Neuron (in vitro differentiated cells): ENCODE results near the gene CEP85.
A peak's percentile ranks its signal among the peaks of the same experiment; 100 is the strongest.
"Not testable (repeated sequence)": the region's sequence is repeated elsewhere in the genome, so short reads cannot be mapped to it uniquely, and the experiment has no call there.

ENCODE experiments used
- H2AFZ ChIP-seq: one replicate; pipeline ENCODE4 v1.6.1; 2013; ENCODE audit warnings: low read depth, mild to moderate bottlenecking, inconsistent platforms, low read length, moderate library complexity
- H3K27me3 ChIP-seq: one replicate; pipeline ENCODE4 v1.6.1; 2013; ENCODE audit warnings: low read length; ENCODE audit not compliant: insufficient read depth
- H3K36me3 ChIP-seq: one replicate; pipeline ENCODE4 v1.6.1; 2013; ENCODE audit warnings: low read length; ENCODE audit not compliant: insufficient read depth
- H3K4me1 ChIP-seq: one replicate; pipeline ENCODE4 v1.6.1; 2013; ENCODE audit warnings: low read length; ENCODE audit not compliant: insufficient read depth
- H3K4me3 ChIP-seq: 2 replicates; pipeline ENCODE4 v1.5.1; 2013; ENCODE audit warnings: mild to moderate bottlenecking, low read length, moderate library complexity
- H3K9me3 ChIP-seq: one replicate; pipeline ENCODE4 v1.6.1; 2013; ENCODE audit warnings: low read length

The CEP85 gene

GRCh38 chr1:26291433-26291832 lies 57.4 kb downstream of the CEP85 start:
- Histone ChIP-seq H2AFZ (no peak overlapping the region), H3K9me3 (no peaks in the 10 kb centered on the region), H3K36me3 (no peaks in the 10 kb centered on the region), H3K4me3 (no peak overlapping the region), H3K4me1 (peaks cover 17% of the 10 kb centered on the region), H3K27me3 (no peaks in the 10 kb centered on the region)

DNA sequence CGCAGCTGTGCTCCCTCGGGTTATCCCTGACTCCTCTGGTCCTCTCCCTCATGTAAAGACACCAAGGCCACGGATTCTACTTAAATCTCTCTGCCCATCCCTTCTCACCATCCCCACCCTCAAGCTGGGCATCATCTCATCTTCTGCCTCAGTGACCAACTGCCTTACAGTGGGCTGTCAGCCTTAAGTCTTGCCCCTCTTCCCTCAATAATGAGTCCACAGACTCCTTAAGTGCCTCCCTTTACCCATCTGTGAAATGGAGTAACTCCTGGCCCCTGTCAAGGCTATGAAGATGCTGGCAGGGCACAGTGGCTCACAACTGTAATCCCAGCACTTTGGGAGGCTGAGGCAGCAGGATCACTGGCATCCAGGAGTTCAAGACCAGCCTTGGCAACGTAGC lies 57.9 kb downstream of the CEP85 start:
- H3K27me3 ChIP-seq, result no peaks in the 10 kb centered on the region
- no peak overlapping the region for H2AFZ ChIP-seq
- no peak overlapping the region for H3K4me3 ChIP-seq
- no peaks in the 10 kb centered on the region for H3K9me3 ChIP-seq
- H3K36me3 ChIP-seq, result peaks cover 2% of the 10 kb centered on the region
- H3K4me1 ChIP-seq, result peaks cover 14% of the 10 kb centered on the region

DNA sequence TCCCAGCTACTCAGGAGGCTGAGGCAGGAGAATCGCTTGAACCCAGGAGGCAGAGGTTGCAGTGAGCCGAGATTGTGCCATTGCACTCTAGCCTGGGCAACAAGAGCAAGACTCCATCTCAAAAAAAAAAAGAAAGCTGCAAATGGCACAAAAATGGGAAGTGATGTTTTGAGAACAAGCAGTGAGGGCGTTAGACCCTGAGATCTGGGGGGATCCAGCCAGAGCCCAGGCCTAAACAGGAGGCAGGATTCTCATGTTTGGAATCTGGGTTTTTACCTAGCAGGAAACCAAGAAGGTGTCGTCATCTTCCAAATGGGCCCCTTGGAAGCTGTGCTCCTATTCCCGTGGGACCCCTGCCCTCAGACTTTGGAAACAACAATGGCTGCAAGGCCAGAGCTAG lies 58.7 kb downstream of the CEP85 start:
- H3K27me3 ChIP-seq, result not testable (repeated sequence)

DNA sequence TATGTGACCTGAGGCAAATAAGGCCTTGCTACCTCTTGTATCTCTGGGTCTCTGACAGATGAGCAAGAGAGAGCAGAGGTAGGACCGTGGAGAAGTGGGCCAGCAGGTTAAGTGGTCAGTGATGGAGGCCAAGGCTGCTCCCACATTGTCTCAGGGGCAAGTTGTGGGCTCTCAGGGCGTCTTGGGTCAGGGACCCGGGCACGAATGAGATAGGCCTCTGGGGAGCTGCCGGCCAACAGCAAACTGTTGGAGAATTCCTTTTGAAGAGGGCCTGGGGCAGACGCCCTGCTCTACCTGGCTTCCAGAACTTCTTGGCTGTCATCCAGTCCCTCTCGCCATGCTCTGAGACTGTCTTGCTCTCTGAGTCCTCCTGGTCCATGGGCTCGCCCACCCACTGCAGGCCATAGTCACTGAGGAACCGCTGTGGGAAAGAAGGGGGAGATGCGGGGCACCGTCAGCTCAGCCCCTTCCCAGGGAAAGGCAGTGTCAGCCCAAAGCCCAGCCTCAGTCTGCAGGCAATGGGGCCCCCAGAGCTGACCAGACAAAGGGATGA lies 60.0 kb downstream of the CEP85 start:
- Histone ChIP-seq H3K27me3 (no peaks in the 10 kb centered on the region), H3K4me3 (no peak overlapping the region), H3K4me1 (peaks cover 3% of the 10 kb centered on the region), H2AFZ (no peak overlapping the region), H3K9me3 (no peaks in the 10 kb centered on the region), H3K36me3 (peaks cover 4% of the 10 kb centered on the region)

More for the DNA sequence above, 58.7 kb downstream of the CEP85 start:
- H3K4me3 ChIP-seq, H3K9me3 ChIP-seq, H3K36me3 ChIP-seq, H2AFZ ChIP-seq, H3K4me1 ChIP-seq: not testable (repeated sequence)

DNA sequence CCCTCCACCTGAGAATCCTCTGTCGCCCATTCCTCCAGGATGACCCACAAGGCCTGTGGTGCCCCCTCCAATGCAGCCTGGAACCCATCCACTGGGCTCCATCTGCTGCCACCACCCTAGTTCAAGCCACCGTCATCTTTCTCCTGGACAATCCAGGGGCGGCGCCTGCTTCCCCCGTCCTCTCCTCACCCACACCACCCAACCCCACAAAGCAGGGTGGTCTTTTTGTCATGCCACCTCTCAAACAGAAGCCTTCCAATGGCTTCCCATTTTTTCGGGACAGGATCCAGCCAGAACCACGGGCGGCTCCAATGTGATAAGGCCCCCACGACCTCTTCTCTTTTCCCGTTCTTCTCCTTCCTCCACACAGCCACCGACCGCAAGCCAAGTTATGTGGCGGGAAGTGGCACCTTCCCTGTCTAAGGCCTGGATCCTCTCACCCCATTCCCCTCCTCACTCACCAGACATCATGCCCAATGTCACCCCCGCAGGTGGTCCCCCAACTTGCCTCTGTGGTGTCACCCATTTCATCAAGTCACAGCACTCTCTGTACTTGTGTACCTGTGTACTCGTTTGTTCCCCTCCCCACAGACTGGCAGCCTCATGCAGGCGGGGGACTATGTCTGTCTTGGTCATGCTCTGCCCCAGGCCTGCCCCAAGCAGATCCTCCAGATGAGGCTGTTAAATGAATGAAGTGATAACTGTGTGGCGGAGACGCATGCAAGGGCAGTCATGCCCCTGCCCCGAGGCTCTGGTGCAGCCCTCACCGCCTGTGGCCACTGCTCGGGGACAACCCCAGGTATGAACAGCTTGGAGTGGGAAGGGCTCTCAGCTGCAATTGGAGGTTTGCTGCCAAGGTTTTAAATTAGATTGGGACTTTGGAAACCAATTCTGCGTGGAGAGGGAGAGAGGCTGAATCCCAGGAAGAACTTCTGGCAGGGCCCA lies 61.5 kb downstream of the CEP85 start:
- H3K4me3 ChIP-seq, result no peak overlapping the region
- no peaks in the 10 kb centered on the region for H3K4me1 ChIP-seq
- H2AFZ ChIP-seq, result no peak overlapping the region
- H3K36me3 ChIP-seq, result peaks cover 4% of the 10 kb centered on the region
- no peaks in the 10 kb centered on the region for H3K27me3 ChIP-seq
- no peaks in the 10 kb centered on the region for H3K9me3 ChIP-seq

GRCh38 chr1:26296340-26297056 lies 62.5 kb downstream of the CEP85 start:
- Histone ChIP-seq H3K36me3 (peaks cover 4% of the 10 kb centered on the region), H3K9me3 (no peaks in the 10 kb centered on the region), H3K4me3 (no peak overlapping the region), H2AFZ (no peak overlapping the region), H3K27me3 (no peaks in the 10 kb centered on the region), H3K4me1 (no peaks in the 10 kb centered on the region)

DNA sequence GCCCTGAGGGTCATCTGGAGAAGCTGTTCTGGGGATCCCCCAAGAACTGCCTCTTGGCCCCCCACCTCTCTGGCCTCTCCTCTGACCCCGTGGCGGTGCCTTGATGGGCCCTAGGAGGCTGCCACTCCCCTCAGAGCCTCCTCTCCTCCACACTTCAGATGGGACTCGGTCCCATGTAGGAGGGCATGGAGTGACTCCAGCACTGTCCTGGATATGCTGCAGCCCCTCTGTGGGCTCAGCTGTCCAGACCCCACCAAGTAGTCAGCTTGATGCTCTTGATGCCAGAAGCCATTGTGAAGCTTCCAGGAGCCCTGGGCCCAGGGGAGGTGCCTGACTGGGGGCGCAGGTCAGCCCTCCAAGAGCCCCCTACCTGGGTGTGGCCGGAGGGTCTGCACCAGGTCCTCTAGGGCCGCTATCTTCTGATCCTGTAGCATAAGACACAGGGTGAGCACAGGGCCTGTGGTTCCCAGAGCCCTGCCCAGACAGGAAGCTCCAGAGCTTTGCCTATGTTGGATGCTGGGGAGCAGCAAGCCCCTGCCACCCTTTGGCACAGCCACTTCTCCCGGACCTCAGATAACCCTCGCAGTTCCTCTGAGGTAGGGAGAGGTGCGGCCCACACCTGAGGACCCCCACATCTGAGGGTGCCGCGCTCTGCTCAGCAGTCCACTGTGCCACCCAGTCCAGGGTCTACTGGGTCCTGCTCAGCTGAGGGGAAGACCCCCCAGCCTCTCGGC lies 63.2 kb downstream of the CEP85 start:
- Histone ChIP-seq H2AFZ (no peak overlapping the region), H3K4me3 (no peak overlapping the region), H3K4me1 (no peaks in the 10 kb centered on the region), H3K9me3 (no peaks in the 10 kb centered on the region), H3K36me3 (peaks cover 4% of the 10 kb centered on the region), H3K27me3 (no peaks in the 10 kb centered on the region)

GRCh38 chr1:26297791-26298124 lies 63.8 kb downstream of the CEP85 start:
- no peaks in the 10 kb centered on the region for H3K4me1 ChIP-seq
- no peaks in the 10 kb centered on the region for H3K9me3 ChIP-seq
- no peak overlapping the region for H3K4me3 ChIP-seq
- no peak overlapping the region for H2AFZ ChIP-seq
- H3K27me3 ChIP-seq, result no peaks in the 10 kb centered on the region
- H3K36me3 ChIP-seq, result peaks cover 4% of the 10 kb centered on the region

DNA sequence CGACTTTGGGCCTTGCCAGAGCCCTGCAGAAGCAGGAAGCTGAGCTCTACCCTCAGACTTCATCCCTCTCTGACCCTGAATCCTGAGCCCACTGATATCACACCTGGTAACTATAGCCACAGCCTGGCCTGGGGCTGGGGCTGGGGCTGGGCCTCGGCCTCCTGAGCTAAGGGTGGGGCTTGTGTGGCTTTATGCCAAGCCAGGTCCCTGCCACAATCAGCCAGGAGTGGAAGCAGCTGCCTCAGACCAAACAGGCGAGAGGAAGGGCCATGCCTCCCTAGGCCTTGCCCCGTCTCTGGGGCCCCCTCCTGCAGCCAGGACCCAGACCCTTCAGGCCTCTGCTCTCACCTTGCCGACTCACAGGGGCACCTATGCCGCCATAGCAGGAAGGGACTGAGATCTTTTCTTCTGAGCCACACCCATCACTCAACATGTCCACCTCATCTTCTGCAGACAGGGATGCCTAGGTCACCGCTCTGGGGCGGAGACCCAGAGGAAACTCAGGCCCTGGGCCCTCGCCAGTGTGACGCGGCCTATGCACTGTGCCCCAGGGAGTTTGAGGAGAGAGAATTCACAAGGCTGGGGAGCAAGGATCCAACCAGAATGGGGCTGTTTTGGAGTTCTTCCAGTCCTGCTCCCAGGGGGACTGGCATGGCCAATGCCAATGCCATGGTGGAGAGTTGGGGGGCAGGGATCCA lies 66.7 kb downstream of the CEP85 start:
- Histone ChIP-seq H2AFZ (no peak overlapping the region), H3K36me3 (peaks cover 4% of the 10 kb centered on the region), H3K9me3 (no peaks in the 10 kb centered on the region), H3K4me1 (peaks cover 2% of the 10 kb centered on the region), H3K4me3 (no peak overlapping the region), H3K27me3 (no peaks in the 10 kb centered on the region)

DNA sequence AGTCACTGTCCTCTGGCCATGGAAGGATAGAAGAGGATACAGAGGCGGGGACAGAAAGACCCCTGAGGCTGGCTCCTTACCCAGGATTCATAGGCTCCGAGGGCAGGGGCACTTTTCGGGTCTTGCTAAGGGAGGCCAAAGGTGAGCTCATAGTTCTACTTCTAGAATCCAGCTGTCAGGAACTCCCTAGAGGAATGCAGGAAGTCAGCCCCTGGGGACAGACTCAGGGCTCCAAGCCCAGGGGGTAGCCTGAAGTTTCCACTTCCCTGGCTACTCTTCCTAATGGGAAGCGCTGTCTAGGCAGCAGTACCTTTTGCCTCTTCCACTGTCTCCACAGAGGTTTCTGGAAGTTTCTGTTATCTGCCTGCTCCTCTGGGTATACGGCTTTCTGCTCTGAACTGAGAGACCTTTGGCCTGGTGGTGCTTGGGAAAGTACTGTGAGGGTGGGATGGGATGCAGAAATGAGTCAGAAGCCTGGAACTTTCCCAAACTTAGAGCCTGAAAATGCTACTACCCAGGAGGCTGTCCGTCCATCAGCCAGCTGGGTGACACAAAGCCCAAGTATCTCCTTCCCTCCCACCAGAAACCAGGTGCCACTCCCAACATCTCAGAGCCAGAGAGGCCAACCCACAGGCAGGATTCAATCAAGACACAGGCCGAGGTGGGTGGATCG lies 68.9 kb downstream of the CEP85 start:
- no peak overlapping the region for H3K4me3 ChIP-seq
- H3K4me1 ChIP-seq, result peaks cover 10% of the 10 kb centered on the region
- H2AFZ ChIP-seq, result no peak overlapping the region
- H3K9me3 ChIP-seq, result no peaks in the 10 kb centered on the region
- H3K27me3 ChIP-seq, result no peaks in the 10 kb centered on the region
- H3K36me3 ChIP-seq, result no peaks in the 10 kb centered on the region

DNA sequence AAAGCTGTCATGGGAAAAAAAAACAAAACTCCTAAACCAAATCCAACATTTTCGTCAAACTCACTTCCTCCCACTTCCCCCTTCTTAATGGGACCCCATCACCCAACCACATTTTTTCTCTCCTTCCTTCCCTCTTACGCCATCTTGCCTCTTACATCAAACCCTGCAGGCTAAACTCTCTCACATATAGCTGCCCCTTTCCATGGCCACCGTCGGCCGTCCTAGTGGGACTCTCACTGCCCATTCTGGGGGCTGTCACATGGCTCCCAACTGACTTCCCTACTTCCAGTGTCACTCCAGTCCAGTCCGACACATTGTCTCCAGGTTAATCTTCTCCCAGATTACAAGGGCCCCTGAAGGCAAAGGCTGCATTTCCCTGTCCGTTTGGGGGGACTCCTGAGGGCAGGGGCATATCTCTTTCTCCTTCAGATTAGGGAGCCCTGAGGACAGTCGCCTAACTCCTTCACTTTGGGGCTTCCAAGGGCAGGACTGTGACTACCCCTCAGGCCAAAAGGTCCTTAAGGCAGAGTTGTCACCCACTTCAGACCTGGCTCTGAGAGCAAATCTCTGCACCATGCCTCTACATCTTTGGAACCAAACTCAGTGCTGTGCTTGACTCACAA lies 71.8 kb downstream of the CEP85 start:
- peaks cover 10% of the 10 kb centered on the region for H3K4me1 ChIP-seq
- no peaks in the 10 kb centered on the region for H3K36me3 ChIP-seq
- no peaks in the 10 kb centered on the region for H3K27me3 ChIP-seq
- peak overlapping the region; percentile 64 for H3K4me3 ChIP-seq
- H2AFZ ChIP-seq, result peak overlapping the region; percentile 69
- no peaks in the 10 kb centered on the region for H3K9me3 ChIP-seq
